ENCODE data around the gene FLNB.

DNA sequence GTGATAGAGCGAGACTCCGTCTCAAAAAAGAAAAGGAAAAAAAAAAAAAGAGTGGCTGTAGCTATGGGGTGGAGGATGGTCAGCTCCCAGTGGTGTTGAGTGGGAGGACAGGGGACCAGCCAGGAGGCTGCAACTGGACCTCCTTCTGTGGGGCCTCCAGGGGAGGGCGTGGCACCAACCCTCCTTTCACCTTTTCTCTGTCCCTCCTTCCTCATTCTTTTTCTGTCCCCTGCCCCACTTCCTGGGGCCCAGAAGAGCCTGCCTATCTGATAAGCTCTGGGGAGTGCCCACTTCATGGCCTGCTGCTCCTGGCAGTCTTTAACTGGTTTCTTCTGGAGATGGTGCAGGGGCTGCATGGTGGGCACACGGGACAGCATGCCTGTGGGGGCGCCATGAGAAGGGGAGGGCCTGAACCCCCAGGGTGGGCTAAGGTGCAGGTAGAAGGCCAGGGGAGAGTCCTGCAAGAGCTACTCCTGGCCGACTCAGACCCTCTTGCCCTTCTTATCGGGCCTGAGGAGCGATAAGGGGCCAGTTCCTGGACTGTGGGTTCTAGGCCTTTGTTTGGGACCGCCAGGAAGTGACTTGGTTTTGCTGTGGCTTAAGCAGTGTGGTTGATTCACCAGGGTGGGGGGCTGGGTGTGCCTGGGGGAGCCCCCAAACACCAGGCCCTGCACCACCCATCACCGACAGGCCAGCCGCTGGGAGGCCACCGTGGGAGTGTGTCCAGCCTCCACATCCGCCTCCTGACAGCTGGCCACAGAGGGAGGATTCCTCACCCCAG lies 49.4 kb upstream of the FLNB start:
- TF ChIP-seq EZH2phosphoT487 (IDR thresholded peaks at IDR 0.05; ENCODE audit: insufficient read depth, low read depth) (no peak), EZH2 (IDR thresholded peaks at IDR 0.05; ENCODE audit: insufficient read depth, poor library complexity, severe bottlenecking) (no peak)

Measured in GM23248 (cell line).